HG03469 (cell line): Measurements from ENCODE around the gene GLYR1.
"Not testable (repeated sequence)": the region's sequence is repeated elsewhere in the genome, so short reads cannot be mapped to it uniquely, and the experiment has no call there.

Source experiments
- ATAC-seq: cut with Tn5 transposase; IDR thresholded peaks from one replicate; pipeline ENCODE4 v1.9.1; 2021; ENCODE audit warnings: mild to moderate bottlenecking, moderate library complexity, moderate number of reproducible peaks; ENCODE audit not compliant: unreplicated experiment

GLYR1 gene

DNA sequence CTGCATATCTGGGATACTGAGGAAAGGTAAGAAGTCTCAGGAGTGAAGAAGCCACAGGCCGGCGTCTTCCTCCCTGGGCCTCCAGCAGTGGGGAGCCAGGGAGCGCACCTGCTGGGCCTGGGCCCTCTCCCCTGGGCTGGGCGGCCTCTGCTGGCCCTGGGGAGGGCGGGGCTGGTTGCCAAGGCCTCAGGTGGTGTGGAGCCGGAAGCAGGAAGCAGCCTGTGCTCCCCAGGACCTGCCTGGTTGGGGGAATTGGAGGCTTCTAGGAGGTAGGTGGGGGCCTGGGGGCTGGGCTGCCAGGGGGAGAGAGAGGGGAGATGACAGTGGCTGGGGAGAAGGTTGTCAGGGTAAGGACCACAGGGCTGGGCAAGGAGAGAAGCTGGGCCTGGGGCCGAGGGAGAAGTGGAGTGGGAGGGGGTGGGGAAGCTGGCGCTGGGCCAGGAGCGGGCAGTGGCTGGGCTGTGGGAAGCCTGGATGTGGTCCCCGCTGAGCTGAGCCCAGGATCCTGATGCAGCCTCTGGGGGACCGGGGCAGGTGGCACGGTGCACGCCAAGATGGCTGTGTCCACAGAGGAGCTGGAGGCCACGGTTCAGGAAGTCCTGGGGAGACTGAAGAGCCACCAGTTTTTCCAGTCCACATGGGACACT, 51.8 kb downstream of the GLYR1 start, which contains the start of gene SMIM22:
Gene SMIM22, plus strand, starts transcription at position 189 of the 647 bp plus-strand sequence. Its CDS starts 366 bp downstream, at position 555.
- no peak for ATAC-seq

DNA sequence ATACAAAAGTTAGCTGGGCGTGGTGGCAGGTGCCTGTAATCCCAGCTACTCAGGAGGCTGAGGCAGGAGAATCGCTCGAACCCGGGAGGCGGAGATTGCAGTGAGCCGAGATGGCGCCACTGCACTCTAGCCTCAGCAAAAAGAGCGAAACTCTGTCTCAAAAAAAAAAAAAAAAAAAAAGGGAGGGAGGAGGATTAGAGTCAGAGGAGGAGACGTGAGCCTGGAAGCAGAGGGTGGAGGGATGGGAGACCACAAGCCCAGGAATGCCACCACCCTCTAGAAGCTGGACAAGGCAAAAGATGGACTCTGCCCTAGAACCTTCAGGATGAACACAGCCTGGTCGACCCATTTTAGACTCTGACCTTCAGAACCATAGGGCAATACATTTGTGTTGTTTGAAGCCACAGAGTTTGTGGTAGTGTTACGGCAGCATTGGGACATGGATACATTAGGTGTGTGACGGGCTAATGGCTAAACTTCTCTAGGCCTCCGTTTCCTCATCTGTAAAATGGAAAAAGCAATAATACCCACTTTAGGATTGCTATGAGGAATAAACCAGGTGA, 54.1 kb downstream of the GLYR1 start:
- ATAC-seq, result no peak

GRCh38 chr16:4790871-4791270, 56.2 kb downstream of the GLYR1 start:
- no peak for ATAC-seq

- ATAC-seq, result no peak
Measured at GRCh38 chr16:4790261-4790660, 56.8 kb downstream of the GLYR1 start.

DNA sequence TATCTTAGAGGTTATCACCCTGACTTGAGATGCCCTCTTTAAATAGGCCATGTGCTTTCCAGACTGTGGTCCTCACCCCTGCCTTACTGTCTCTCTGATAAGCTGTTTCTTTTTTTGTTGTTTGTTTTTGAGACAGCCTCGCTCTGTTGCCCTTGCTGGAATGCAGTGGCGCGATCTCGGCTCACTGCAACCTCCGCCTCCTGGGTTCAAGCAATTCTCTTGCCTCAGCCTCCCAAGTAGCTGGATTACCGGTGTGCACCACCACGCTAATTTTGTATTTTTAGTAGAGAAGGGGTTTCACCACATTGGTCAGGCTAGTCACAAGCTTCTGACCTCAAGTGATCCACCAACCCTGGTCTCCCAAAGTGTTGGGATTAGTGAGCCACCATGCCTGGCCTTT, 58.2 kb downstream of the GLYR1 start:
- no peak for ATAC-seq

DNA sequence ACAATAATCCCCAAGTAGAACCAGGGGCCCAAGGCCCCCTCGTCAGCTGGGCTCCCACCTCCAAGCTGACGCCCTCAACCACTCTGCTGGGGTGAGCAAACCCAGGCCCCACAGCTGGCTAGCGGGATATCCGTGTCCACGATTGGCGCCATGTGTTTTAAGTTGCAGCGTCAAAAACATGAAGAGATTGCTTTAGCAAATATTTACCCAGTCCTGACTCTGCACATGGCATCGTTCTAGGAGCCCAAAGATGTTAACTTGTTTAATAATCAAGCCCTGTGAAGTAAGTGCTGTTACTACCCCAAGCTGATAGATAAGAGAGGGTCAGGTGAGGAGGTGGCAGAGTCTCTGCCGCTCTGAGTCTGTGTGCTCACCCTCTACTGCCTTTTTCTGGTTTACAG, 58.6 kb downstream of the GLYR1 start:
- ATAC-seq, result no peak

- ATAC-seq, result no peak
Measured at GRCh38 chr16:4787627-4788482, 59.2 kb downstream of the GLYR1 start, which contains the start of gene SEPTIN12. Gene SEPTIN12 (minus strand): TSS chr16:4788345. CDS start chr16:4787645, 700 bp downstream.

DNA sequence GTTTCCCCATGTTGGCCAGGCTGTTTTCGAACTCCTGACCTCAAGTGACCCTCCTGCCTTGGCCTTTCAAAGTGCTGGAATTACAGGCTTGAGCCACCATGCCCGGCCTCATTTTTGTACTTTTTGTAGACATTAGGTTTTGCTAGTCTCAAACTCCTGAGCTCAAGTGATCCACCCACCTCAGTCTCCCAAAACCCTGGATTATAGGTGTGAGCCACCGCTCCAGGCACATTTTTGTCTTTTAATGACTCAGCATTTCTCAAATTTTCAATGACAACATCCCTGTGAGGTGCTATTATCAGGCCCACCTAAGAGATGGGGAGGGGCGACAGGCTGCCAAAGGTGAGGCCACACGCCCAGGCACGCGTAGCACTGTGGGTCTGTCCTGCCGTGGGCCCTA, 60.0 kb downstream of the GLYR1 start:
- ATAC-seq, result no peak

DNA sequence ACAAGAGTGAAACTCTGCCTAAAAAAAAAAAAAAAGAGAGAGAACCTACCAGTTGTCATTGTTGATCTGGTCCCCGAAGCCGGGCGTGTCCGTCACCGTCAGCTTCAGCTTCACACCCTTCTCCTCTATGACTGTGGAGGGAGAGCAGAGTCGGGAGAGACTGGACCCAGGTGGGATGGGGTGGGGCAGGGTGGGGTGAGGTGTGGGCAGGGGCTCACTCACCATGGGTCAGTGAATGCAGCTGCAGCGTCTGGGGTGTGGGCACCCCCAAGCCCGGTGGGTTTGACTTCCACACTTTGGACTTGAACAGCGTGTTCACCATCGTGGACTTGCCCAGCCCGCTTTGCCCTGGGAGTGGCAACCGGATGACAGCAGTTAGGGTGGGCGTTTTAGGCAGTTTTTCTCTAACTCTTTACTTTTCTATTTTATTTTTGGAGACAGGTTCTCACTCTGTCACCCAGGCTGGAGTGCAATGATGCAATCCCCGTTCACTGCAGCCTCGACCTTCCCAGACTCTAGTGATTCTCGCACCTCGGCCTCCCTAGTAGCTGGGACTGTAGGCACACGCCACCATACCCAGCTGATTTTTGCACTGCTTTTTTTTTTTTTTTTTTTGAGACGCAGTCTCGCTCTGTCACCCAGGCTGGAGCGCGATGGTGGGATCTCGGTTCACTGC, 61.2 kb downstream of the GLYR1 start:
- no peak for ATAC-seq

GRCh38 chr16:4784444-4784987, 62.6 kb downstream of the GLYR1 start:
- ATAC-seq, result not testable (repeated sequence)

DNA sequence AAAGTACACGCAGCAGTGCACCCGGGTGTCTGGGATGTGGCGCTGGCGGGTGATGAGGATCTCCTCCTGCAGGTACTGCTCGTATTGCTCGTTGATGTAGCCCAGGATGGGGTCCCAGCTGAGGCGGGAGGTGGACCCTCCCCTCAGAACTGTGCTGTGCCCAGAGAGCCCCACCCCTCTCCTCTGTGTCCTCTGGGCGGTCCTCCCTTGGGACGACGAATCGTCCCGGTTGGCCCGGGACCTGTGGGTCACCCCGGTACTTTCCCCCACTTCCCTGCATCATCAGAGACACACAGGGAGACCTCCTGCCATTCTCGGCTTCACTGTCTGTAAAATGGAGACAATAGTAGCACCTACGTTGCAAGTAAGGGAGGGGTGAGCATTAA, 63.1 kb downstream of the GLYR1 start:
- ATAC-seq, result no peak

DNA sequence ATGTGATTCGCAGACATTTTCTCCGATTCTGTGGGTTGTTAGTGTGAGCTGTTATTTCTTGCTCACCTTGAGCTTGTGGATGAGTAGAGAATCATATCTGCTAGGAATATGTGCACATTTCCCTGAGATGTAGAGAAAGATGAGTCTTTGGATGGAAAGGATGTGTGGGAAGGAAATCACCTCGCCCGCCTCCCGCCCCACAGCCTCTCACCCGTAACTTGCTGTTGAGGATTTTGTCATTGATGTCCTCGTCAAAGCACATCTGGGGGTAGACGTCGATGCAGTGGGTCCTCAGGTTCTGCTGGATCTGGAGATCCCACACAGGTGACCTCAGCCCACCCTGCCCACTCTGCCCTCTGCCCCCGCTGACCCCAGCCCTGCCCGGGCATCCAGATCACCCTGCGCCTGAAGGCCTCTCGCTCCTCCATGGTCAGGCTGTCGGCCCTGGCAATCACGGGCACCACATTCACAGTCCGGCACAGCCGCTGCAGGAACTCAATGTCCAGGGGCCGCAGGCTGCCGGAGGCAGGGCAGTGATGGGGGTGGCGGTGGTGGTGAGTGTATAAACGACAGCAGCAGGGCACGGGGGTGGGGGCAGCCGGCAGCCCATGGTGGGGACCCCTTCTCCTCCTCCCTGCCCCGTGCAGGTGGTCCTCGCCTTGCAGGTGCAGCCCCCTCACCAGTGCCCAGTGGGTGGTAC, 63.7 kb downstream of the GLYR1 start:
- ATAC-seq, result no peak

- no peak for ATAC-seq
Measured at GRCh38 chr16:4780235-4780634, 66.9 kb downstream of the GLYR1 start.

- ATAC-seq, result no peak
Measured at GRCh38 chr16:4778050-4778392, 69.1 kb downstream of the GLYR1 start.

DNA sequence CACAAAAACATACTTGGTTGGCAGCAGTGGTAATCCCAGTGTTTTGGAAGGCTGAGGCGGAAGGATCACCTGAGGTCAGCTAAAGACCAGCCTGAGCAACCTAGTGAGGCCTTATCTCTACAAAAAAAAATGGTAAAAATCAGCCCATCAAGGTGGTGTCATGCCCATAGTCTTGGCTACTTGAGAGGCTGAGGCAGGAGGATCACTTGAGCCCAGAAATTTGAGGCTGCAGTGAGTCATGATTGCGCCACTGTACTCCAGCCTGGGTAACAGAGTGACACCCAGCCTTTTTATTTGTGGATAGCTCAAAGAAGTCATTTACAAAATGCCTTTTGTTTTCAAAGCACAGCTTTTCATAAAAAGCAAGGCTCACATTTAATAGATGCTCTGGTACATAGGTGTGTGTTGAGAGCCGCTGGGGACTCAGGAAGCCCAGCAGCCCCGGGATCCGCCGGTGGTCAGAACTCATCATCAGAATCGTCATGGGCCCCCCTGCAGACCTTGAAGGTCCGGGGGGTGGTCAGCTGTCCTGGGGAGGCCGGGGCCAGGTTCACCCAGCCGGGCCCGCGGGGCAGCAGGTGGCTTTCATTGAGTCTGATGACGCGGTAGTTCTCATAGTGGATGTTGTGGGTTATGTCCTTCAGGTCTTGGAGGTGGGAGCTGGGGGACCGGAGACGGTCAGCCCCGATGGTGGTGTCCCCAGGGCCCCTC, 69.6 kb downstream of the GLYR1 start:
- ATAC-seq, result no peak

DNA sequence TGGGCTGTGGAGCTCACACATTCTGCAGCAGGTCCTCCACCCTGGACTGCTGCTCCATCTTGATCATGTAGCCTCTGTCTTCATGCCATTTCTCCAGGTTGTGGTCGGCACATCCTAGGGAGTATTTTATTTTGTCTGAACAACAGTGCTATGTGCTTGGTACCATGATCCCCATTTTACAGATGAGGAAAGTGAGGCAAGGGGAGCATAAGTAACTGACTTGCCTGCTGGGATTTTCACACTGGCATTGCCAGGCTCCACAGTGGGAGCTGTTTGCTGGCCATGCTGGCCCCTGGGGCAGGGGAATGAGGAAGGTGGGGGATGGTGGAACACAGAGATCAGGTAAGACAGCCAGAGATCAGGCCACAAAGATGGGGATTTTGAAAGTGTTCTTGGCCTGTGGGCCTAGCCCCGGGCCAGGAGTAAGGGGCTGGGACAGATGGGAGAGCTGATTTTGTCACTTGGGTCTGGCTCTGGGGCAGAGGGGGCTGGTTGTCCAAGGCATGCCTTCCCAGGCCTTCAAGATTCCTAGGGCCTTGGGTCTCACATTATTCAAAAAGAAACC, 70.9 kb downstream of the GLYR1 start:
- no peak for ATAC-seq

DNA sequence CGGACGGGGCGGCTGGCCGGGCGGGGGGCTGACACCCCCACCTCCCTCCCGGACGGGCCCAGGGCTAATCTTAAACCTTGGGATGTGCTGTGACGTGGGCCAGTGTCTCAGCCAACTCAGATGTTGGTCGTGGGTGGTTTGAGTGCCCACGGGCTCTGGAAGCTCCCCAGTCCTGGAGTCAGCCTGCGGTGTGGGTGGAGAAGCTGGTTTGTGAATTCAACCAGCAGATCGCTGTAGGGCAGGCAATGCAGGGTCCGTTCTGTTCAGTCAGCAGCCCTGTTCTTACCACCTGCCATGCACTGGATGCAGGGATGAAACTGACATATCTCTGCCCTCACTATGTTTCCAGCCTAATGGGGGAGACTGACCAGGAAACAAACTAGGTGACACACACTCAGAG, 72.1 kb downstream of the GLYR1 start:
- ATAC-seq, result no peak

DNA sequence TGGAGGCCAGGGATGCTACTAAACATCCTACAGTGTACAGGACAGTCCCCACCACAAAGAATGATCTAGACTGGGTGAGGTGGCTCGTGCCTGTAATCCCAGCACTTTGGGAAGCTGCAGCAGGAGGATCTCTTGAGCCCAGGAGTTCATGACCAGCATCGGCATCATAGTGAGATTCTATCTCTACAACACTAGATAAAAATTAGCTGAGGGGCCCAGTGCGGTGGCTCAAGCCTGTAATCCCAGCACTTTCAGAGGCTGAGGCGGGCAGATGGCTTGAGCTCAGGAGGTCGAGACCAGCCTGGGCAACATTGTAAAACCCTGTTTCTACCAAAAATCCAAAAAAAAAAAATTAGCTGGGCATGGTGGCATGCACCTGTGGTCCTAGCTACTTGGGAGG, 74.7 kb downstream of the GLYR1 start:
- ATAC-seq, result no peak

GRCh38 chr16:4771646-4772045, 75.4 kb downstream of the GLYR1 start:
- no peak for ATAC-seq

- no peak for ATAC-seq
Measured at GRCh38 chr16:4769306-4769638, 77.8 kb downstream of the GLYR1 start.
